Measurements from ENCODE around the gene SMOC2.

GRCh38 chr6:168495636-168496035 is 54.7 kb downstream of the SMOC2 start:
- TF ChIP-seq CTCF (IDR thresholded peaks at IDR 0.05) (no peak), POLR2AphosphoS5 (IDR thresholded peaks at IDR 0.05) (no peak)
